GM19328 (cell line): ENCODE results near the gene CEACAM3.
"Not testable (repeated sequence)": the region's sequence is repeated elsewhere in the genome, so short reads cannot be mapped to it uniquely, and the experiment has no call there.

Source experiments
- ATAC-seq: cut with Tn5 transposase; IDR thresholded peaks from one replicate; pipeline ENCODE4 v1.9.1; 2021; ENCODE audit warnings: mild to moderate bottlenecking, moderate library complexity; ENCODE audit not compliant: unreplicated experiment

The CEACAM3 gene

GRCh38 chr19:41796362-41796761 is at the start of gene CEACAM3:
Gene CEACAM3 (plus strand): TSS chr19:41796587. CDS start chr19:41796678, 91 bp downstream.
- ATAC-seq, result no peak

GRCh38 chr19:41746593-41747227 is 49.7 kb upstream of the CEACAM3 start:
- no peak for ATAC-seq

- ATAC-seq, result no peak
These were observed 48.4 kb upstream of the CEACAM3 start for GRCh38 chr19:41748012-41748411.

- ATAC-seq, result not testable (repeated sequence)
These were observed 45.9 kb upstream of the CEACAM3 start for GRCh38 chr19:41750248-41751134.

- no peak for ATAC-seq
These were observed 43.2 kb upstream of the CEACAM3 start for GRCh38 chr19:41753159-41753558.

- no peak for ATAC-seq
These were observed 42.4 kb upstream of the CEACAM3 start for GRCh38 chr19:41753936-41754529.

- ATAC-seq, result no peak
These were observed 41.0 kb upstream of the CEACAM3 start, which contains the start of gene CEACAM6 for GRCh38 chr19:41755328-41755913. Gene CEACAM6 (plus strand): TSS chr19:41755530. CDS start chr19:41755639, 109 bp downstream.

- no peak for ATAC-seq
These were observed 37.5 kb upstream of the CEACAM3 start for GRCh38 chr19:41758846-41759245.

- no peak for ATAC-seq
These were observed 29.3 kb upstream of the CEACAM3 start for GRCh38 chr19:41767115-41767514.

GRCh38 chr19:41768105-41768504 is 28.3 kb upstream of the CEACAM3 start:
- not testable (repeated sequence) for ATAC-seq

GRCh38 chr19:41769608-41770007 is 26.8 kb upstream of the CEACAM3 start:
- no peak for ATAC-seq

- no peak for ATAC-seq
These were observed 25.0 kb upstream of the CEACAM3 start for GRCh38 chr19:41771410-41771809.

- ATAC-seq, result no peak
These were observed 21.8 kb upstream of the CEACAM3 start for GRCh38 chr19:41774515-41774980.

GRCh38 chr19:41776700-41777099 is 19.7 kb upstream of the CEACAM3 start:
- no peak for ATAC-seq

GRCh38 chr19:41783612-41784011 is 12.8 kb upstream of the CEACAM3 start:
- ATAC-seq, result no peak

- no peak for ATAC-seq
These were observed 12.1 kb upstream of the CEACAM3 start for GRCh38 chr19:41784312-41784711.

- ATAC-seq, result no peak
These were observed 11.6 kb upstream of the CEACAM3 start for GRCh38 chr19:41784743-41785142.

GRCh38 chr19:41785653-41786052 is 10.7 kb upstream of the CEACAM3 start:
- no peak for ATAC-seq

GRCh38 chr19:41787055-41787454 is 9.3 kb upstream of the CEACAM3 start:
- no peak for ATAC-seq

GRCh38 chr19:41788518-41788917 is 7.9 kb upstream of the CEACAM3 start:
- ATAC-seq, result not testable (repeated sequence)

GRCh38 chr19:41789053-41789452 is 7.3 kb upstream of the CEACAM3 start:
- ATAC-seq, result not testable (repeated sequence)
